ENCODE results near the gene CYB561D1.
A peak's percentile ranks its signal among the peaks of the same experiment; 100 is the strongest.

Gene CYB561D1

DNA sequence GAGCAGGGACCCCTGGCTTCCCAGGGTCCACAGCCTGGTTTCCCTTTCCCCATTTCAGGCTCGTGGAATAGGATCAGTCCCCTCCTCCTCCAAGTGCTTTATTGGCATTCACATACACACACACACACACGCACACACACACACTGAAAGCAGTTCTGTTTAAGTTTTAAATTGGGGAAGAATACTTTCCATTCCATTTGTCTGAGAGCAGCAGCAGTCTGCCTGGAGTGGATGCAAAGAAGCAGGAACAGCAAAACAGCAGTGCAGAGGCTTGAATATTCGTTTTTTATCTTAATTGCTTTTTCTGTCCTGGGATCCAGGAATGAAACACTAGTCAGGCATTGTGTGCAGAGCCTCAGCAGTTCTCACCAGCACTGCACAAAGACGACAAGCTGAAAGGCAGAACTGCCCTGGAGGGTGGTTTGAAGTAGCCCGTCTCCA, 7.1 kb downstream of the CYB561D1 start:
- no peak for DNase-seq (ENCODE audit: low read depth)

DNA sequence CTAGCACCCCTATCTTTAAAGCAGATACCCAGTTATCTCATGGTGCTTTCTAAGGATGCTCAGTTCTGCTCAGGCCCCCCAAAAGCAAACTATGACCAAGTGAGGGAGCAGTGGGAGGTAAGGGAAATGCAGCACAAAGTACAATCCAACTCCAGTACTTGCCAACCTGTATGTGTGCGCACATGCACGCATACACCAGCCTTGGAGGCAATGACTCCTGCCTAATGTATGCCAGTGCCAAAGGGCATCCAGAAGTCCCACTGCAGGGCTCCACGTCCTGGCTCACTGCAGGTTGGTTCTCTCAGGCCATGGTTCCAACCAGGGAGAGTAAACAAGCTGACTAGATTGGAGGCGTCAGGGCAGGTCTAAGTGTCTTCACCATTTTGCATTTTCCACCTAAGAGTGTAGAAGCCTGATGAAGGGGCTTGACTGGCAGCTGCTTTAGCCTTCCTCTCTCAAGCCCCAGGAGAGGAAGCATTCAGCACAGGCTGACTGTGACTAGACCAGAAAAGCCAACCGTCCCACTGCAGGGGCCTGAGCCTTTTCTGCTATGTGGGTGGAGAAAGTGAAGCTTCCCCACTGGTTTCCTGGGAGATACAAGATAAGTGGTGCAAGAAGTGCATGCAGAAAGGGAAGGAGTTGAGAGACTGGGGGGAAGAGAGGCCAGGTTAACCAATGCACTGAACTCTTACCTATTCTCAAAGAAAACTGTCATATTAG, 7.9 kb downstream of the CYB561D1 start:
- DNase-seq (ENCODE audit: low read depth): no peak

DNA sequence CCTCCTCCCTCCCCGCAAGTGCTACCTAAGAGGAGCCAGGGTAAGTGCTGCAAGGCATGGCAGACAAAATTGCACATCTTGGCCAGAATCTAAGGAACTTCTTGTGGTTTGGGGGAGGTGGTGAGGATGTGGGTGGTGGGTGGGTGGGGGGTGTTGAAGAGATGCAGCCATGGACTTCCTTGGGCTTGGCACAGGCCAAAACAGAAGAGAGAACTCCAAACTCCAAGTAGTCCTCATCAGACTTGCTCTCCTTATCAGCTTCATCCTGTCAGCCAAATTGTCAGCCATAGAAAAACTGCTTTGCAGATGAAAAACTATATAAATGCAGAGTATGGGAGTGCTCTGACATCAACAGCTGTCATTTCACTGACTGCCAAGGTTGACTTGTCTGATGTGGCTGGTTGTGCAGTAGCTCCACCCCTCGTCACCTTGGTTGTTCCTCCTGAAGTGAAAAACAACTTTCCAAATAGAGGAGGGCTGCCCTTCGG, 8.5 kb downstream of the CYB561D1 start:
- no peak for DNase-seq (ENCODE audit: low read depth)

DNA sequence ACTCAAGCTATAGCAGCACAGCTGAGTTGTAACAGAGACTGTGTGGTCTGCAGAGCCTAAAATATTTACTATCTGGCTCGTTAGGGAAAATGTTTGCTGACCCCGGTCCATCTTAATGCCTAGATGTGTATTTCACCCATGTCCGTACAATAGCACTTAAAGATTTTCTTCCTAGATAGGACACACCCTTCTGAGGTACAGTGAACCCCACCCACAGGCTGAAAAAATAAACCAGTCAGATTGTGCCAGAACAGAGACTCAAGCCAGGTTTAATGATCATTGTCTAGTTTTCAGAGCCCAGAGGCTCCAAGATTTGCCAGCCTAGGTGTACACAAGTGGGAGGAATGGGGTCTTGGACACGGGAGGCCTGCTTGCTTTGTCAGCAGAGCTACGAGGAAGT, 10.0 kb downstream of the CYB561D1 start:
- no peak for DNase-seq (ENCODE audit: low read depth)

DNA sequence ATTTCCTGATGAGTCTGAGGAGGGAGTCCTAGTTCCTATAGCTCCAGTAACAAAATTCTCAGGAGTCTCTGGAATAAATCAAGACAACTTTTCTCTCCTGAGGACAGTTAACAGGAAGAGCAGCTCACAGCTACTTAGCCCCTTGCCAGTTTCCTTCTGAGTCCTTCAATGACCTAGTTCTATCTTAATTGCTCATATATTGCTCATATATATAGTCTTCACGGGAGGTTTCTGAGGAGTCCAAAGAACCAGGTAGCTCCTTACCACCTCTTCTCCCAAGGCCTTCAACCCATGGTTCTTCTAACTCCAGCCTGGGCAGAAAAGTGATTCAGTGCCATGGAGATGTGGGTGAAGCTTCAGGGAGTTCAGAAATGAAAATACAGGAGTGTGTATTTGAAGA, 11.1 kb downstream of the CYB561D1 start:
- DNase-seq (ENCODE audit: low read depth): no peak

DNA sequence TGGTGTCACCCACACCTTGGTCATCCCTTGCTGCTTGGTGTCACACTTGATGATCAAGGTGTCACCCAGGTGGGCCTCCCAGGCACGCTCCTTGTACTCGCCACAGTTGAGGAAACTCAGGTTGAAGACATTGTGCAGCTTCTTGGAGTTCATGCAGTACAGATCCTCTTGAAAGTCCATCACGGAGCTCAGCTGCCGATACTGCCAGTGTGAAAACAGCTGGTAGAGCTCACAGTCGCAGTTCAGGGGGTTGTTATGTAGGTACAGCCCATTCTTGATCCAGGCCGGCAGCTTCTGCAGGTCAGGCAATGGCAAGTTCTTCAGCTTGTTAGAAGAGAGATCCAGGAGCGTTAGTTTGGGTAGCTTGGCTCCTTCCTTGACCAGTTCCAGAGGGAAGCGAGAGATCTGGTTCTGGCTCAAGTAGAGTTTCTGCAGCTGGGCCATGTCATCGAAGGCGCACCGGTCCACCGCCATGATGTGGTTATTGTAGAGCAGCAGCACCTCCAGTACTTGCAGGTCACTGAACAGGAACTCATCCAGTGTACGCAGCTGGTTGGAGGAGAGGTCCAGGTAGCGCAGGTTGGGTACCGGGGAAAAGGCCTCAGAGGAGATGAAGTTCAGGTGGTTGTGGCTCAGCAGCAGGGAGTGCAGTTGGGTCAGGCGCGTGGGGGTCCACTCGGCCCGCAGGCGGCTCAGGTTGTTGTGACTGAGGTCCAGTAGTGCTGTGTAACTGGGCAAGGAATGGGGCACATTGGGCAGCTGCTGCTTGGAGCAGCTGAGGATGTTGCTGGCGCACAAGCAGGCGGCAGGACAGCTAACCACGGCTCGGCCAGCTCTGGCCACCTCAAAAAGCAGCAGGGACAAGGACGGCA, 14.3 kb downstream of the CYB561D1 start:
- DNase-seq (ENCODE audit: low read depth): no peak

DNA sequence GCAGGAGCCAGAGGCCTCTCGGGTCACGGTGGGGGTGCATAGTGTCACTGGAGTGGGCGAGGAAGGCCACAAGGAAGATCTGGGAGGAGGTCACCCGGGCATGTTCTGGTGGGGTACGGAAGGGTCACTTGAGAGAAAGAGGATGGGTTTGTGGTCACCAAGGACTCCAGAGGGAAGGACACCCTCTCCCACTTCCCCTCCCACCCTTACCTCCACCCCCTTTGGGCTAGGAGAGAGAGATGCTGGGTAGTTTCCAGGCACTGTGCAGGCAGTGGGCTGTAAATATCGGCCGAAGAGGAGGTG, 14.9 kb downstream of the CYB561D1 start:
- no peak for DNase-seq (ENCODE audit: low read depth)

DNA sequence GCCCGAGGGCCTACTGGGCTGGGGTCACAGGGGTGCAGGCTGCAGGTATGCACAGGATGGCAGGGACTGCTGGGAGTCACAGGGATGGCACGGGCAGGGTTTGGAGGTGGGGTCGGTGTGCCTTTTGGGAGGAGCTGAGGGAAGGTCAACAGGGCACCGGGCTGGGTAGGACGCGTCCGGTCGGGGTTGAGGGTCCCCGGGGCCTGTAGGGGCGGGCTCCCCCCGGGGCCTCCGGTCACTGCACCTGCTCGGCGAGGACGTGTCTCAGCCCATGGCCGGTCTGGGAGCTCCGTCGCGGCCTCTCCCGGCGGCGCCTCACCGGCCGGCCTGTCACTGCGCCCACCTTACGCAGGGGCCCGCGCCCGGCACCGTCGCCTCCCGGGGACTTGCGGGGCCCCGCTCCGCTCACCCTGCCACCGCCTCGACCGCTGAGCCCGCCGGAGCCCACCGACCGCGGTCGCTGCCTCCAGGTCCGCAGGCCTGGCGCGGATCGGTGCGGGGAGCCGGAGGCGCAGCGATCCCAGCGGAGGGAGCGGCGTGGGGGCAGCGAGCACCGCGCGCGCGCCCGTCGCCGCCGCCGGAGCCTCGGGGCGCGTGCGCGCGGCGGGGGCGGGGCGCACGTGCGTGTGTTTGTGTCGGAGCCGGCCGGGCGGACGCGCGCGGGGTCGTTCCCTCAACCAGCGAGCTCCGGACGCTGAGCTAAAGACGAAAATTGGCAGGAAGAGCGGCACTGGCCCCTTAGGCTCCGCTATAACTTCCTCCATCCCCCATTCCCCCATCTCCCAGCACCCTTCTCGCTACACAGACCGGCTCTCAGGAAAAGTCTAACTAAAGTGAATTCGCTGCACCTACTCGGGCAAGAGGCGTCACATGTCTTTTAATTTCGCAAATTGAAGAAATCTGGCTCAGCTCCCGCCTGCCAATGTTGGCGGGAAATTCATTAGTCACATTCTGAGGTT, 15.6 kb downstream of the CYB561D1 start, which contains the start of gene AMIGO1:
Gene AMIGO1 (minus strand): TSS at position 552 of the 959 bp plus-strand sequence. CDS start 815 bp downstream, outside the sequence.
- DNase-seq (ENCODE audit: low read depth): peak; percentile 53

DNA sequence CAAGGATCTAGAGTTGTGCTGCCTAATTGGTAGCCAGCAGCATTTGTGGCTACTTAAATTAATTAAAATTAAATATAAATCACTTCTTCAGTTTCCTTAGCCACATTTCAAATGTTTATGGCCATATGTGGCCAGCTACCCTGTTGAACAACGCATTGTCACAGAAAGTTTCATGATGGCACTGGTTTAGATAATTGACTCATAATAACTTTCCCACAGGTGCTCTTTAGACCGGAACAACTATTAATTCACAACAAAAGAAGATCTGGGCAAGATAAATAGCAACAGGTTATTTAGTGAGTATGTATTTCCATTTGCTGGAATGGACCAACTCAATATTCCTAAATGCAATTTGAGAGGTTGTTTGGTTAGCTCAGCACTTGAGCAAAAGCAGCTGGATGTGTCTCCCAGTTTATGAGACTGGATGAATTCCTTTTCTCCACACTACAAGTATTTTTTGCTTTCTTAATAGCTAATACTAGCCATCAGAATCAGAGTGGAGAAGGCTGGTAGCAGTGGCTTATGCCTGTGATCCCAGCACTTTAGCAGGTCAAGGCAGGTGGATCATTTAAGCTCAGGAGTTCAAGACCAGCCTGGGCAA, 19.3 kb downstream of the CYB561D1 start:
- DNase-seq (ENCODE audit: low read depth): no peak

DNA sequence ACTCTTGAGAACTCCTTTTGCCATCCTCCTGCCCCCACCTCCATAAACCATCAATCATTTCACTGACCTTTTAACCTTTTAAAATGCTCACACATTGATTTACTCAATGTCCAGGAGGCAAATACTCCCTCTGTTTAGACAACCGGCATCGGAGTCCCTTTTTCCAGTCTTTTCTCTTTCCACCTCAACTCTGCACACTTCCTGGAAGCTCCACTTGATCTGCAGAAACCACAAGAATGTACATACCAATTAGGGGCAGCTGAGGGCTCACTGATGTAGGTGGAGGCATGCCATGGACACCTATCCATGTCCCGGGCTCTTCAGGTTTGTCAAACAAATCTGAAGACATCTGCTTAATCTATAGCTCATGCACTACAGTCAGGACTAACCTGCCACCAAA, 21.0 kb downstream of the CYB561D1 start:
- DNase-seq (ENCODE audit: low read depth): no peak

DNA sequence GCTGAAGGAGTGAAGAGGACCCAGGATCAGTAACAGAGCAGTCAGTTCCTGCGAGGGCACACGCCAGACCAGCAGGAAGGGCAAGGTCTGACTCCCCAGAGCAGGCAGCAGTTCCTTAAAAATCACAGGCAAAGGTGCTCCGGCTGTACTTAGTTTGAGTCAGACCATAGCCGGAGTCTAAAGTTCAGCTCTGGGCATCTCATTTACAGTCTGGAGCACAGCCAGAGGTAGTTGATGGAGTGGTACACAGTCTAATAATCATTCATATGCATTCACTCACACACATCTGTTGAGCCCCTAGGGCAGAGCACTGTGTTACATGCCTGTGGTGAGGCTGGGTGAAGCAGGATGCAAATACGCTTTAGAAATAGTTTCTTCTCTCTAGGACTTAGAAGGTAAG, 23.0 kb downstream of the CYB561D1 start:
- no peak for DNase-seq (ENCODE audit: low read depth)

DNA sequence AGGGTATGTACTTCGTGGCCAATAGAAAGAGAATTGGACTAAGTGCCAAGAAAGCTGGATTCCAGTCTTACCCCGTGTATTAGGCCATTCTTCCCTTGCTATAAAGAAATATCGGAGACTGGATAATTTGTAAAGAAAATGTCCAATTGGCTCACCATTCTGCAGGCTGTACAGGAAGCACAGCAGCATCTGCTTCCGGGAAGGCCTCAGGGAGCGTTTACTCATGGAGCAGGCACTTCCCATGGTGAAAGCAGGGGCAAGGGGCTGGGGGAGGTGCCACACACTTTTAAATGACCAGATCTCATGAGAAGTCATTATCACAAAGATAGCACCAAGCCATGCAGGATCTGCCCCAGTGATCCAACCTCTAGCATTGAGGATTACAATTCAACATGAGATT, 23.4 kb downstream of the CYB561D1 start:
- no peak for DNase-seq (ENCODE audit: low read depth)

DNA sequence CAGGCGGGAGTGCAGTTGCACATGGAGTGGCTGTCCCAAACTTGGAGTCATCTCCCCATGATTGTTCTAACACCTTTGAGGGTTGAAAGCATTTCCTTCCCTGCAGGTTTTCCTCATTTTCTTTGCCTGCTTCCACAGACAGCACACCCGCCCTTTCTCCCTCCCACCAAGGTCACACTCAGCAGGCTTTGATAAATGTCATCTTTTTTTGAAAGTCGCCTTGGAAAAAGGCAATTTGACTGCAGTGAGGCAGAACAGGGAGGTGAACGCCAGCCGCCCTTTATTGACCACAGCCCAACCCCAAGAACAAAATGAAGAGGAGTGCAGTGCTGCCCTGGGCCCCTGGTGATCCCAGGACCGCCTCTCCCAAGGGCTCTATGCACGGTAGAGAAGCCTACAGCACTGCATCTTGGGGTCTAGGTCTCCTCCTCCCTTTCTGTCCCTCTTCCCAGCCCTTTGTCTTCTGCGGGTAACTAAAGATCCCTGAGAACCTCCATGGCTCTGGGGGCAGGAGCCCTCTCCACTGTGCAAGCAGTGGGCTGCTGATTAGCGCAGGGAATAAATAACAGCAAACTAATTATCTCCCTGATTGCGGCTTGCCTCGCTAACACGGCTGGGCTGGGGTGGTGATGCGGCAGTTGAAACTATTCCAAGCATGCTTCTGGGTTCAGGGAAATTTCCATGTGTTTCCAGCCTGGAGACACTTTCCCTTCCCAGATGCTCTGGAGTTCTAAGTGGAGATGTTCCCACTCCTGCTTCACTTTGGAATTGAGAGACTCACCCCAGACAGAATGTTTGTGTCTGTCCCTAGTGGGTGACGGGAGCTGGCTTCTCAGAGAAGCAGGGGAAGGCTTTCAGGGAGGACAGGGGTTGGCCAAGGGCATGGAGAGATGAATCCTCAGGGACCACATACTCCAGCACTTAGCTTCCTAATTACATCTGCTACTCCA, 27.4 kb downstream of the CYB561D1 start:
- no peak for DNase-seq (ENCODE audit: low read depth)

DNA sequence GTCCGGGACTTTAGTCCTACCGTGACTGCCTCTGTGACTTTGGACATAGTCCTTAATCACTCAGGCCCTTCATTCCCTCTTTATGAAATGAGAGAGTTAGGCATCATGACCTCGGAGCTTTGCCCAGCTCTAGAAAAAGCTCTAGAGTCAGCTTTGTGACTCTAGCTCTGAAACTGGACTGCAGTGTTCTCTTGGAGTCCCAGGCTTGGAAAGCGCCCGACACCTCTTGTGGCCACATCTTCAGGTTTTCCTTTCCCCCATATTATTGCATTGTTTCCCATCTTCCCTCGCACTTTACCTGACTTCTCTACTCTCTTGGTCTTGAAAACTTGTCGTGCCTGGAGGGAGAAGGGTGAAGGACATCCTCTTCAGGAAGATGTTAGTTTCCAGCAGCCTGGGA, 28.1 kb downstream of the CYB561D1 start:
- DNase-seq (ENCODE audit: low read depth): no peak

DNA sequence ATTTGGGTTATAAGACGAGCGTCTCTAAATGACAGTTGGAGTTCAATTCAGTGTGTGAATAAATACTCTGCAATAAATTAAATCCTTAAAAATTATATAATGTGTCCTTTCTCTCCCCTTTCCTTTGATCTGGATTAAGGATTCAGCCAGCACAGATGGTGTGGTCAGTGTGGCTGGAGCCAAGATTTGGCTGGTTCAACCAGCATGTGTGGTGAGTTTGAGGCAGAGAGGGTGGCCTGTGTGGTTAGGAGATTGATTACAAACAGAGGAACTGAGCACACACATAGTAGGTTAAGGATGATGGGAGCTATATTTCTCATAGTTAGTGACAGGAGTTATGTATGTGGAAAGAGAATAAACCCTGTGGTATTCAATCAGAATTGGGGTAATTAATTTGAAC, 29.8 kb downstream of the CYB561D1 start:
- no peak for DNase-seq (ENCODE audit: low read depth)

DNA sequence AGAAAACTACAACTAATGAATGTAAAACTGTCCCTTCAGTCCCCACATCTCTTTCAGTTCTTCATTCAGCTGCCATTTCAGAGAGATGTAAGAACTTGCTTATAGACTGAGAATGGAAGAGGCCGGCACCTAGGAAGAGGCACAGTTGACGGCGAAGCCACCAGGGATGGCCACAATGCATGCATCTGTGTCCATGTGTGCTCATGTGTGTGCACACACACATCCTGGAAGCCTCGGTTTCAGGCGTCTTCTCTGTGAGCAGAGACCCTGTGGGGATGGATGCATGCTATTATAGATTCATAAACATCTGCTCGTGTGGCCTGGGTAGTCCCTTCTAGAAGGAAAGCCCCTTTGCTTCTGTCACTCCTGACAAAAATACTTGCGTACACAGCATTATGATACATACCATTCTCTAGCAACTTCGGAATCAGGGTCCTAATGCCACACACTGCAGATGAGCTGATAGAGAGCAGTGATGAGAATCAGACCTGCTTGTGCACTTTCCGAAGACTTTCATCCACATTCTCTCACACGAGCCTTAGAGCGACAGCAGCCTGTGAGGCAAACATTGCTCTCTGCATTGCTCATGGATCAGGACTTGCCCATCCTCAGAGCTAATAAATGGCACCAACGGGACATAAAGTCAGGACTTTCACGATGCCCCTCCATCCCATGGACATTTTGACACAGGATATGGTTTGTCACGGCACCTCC, 33.4 kb downstream of the CYB561D1 start:
- no peak for DNase-seq (ENCODE audit: low read depth)

DNA sequence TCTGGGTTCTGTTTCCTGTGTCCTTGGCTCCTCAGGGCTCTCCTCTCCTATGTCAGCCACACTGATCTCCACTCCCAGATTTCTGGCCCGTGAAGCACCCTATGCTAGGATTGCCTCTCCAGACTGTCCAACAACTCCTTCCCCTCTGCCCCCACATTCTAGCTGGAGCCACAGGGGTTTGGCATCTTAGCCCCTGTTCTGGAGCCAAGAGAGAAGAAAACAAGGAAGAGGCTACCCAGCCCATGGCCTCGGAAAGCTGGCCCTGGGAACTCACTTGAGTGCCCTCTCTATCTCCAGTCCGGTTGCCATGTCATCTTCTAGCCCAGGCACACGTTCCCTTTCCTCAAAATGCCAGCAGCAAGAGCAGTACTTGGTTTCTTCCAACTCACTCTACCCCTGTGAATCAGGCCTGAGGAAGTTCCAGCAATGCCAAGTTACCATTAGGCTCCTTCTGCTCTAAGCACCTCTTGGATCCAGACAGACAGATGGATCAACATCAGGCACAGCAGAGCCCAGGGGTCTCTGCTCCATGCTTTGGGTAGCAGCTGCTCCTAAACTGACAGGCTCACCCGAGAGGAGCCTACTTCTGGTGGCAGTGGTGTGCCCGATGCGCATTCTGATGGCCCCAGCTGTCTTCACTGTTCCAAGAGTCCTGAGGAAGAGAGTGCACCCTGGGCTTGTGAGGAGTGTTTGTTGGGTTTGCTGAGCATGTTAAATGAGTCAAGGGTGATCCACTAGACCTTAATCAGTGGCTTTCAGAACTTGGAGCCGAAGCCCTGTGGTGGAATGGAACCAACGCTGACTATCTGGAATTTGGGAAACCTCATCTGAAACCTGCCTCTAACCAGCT, 34.2 kb downstream of the CYB561D1 start:
- no peak for DNase-seq (ENCODE audit: low read depth)

DNA sequence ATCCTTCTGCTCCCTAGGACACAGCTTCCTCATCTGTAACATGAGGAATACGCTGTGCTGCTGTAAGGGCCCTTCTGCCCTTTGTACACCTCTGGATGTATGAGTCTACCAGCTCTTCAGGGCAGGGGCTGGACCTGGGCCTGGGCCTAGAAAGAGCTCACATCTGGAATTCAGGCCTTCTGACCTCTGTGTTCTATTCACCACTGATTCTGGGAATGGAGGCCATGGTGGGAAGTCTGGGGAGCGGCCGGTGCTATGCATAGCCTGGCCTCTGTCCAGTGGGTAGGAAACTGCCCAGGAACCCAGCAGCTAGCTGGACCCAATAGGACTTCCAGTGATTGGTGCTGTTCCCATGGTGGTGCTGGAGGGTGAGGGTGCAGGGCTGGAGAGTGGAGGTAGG, 34.8 kb downstream of the CYB561D1 start:
- no peak for DNase-seq (ENCODE audit: low read depth)

DNA sequence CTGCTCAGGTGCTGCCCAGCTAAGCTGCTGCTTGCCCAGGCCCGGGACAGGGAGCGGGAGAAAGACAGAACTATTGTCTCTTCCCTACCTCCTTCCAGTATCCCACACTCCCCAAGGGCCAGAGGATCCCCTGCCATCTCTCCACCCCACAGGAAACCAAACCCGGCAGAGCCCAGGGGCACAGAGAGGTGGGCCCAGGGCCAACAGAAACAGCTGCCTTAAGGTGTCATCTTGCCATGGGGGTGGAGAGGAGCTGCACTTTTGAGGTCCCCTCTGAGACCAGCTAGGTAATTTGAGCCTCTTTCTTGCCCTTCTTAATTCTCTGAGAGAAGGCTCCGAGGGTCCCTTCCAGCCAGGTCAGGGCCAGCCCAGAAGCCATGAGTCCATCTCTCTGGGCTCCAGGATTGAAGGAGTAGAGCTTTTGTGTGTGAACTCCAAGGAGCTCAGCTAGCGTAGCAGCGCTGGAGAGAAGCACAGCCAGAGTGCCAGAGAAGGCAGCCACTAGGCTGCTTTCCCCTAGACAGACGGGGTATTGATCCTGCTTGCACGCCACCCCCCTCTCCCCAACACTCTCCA, 36.1 kb downstream of the CYB561D1 start:
- no peak for DNase-seq (ENCODE audit: low read depth)

Data from activated T-cell treated with anti-CD3 and anti-CD28 coated beads for 1 hour (primary cell).